ENCODE data around the gene FUT3. TPM values are rescaled to one million over a fixed set of nuclear protein-coding genes. Genes with fewer than 3 reads are reported as not detected.
"Not testable (repeated sequence)": the region's sequence is repeated elsewhere in the genome, so short reads cannot be mapped to it uniquely, and the experiment has no call there.

The FUT3 gene
- polyA plus RNA-seq, 3 donors = 0.11 to 2.6 (median 0.83) TPM

DNA sequence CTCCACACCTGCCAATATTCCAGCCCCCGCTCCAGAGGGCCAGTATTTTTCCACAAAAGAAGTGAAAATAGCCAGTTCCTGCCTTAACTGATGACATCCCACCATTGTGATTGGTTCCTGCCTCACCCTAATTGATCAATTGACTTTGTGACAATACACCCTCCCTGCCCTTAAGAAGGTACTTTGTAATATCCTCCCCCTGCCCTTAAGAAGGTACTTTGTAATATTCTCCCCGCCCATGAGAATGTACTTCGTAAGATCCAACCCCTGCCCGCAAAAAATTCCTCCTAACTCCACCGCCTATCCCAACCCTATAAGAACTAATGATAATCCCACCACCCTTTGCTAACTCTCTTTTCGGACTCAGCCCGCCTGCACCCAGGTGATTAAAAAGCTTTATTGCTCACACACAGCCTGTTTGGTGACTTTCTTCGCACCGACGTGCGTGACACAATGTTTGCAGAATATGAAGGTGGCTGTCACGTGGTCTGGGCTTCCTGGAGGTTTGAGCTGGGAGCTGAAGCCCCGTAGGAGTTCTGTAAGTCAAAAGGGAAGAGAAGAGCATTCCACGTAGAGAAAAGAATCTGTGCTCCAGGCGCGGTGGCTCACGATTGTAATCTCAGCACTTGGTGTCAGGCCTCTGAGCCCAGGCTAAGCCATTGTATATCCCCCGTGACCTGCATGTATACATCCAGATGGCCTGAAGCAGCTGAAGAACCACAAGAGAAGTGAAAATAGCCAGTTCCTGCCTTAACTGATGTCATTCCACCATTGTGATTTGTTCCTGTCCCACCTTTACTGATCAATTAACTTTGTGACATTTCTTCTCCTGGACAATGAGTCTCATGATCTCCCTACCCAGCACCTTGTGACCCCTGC is 6.2 kb upstream of the FUT3 start:
- 77 to 87% (median 87%) methylated on average over 18 of the region's 18 CpGs for WGBS, 3 donors
- H3K27ac ChIP-seq (ENCODE audit: low read depth, low read length) = no peak overlapping the region

DNA sequence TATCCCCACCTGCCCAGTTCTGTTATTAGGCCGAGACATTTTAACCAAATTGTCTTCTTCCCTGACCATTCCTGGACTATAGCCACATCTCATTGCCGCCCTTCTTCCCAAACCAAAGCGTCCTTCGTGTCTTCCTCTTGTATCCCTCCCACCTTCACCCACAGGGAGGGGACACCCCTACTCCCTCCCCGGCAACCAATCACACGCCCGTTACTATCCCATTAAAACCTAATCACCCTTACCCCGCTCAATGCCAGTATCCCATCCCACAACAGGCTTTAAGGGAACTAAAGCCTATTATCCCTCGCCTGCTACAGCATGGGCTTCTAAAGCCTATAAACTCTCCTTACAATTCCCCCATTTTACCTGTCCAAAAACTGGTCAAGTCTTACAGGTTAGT is 3.9 kb upstream of the FUT3 start:
- 81 to 90% (median 84%) methylated on average over 9 of the region's 9 CpGs for WGBS, 3 donors
- H3K27ac ChIP-seq (ENCODE audit: low read depth, low read length) = not testable (repeated sequence)

DNA sequence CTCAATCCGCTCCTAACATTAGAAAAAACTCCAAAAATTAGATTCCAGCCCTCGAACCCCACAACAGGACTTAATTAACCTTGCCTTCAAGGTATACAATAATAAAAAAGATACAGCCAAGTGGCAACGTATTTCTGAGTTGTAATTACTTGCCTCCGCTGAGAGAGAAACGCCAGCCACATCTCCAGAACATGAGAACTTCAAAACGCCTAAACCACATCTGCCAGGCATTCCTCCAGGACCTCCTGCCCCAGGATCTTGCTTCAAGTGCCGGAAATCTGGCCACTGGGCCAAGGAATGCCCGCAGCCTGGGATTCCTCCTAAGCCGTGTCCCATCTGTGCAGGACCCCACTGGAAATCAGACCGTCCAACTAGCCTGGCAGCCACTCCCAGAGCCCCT is 2.9 kb upstream of the FUT3 start:
- H3K27ac ChIP-seq (ENCODE audit: low read depth, low read length) = not testable (repeated sequence)
- 77 to 79% (median 78%) methylated on average over 10 of the region's 10 CpGs for WGBS, 3 donors

DNA sequence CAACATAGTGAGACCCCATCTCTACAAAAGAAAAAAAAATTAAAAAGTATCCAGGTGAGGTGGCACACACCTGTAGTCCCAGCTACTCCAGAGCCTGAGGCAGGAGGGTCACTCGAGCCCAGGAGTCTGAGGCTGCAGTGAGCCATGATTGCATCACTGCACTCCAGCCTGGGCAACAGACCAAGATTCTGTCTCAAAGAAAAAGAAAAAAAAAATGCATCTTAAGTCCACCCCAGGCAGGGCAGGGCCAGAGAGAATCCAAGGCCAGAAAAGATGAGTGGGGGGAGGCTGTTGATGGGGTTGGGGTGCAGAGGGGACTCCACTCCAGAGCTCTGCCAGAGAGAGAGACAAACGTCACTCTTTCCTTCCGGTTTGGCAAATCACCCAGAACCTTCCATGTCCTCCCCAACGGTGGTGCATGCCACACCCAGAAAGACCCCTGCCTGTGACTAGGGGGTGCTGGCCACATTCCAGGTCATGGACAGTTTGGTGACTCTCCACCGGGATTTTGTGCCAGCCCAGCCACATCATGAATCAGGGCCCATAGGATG is 431 bp downstream of the FUT3 start:
- H3K27ac ChIP-seq (ENCODE audit: low read depth, low read length) = no peak overlapping the region
- WGBS, 3 donors = 11 to 20% (median 15%) methylated on average over 5 of the region's 5 CpGs

DNA sequence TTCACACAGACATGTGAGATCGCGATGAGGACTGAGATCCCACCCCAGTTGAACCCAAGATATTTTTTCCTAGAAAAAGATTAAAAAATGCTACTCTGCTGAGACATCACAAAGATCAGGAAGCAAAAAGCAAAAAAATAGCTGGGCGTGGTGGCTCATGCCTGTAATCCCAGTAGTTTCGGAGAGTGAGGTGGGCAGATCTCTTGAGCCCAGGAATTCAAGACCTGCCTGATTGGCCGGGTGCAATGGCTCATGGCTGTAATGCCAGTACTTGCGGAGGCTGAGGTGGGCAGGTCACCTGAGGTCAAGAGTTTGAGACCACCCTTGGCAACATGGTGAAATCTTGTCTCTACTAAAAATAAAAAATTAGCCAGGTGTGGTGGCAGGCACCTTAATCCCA is 1.1 kb downstream of the FUT3 start:
- WGBS, 3 donors = 77 to 87% (median 85%) methylated on average over 6 of the region's 6 CpGs
- H3K27ac ChIP-seq (ENCODE audit: low read depth, low read length) = no peak overlapping the region

DNA sequence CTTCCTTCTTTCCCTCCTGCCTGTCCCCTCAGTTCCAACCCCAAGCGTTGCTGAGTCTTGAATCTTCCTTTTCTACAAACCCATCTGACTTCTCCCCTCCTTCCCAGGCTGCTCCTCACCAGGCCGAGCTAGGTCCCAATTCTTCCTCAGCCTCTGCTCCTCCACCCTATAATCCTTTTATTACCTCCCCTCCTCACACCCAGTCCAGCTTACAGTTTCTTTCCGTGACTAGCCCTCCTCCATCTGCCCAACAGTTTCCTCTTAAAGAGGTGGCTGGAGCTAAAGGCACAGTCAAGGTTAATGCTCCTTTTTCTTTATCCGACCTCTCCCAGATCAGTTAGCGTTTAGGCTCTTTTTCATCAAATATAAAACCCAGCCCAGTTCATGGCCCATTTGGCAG is 2.6 kb downstream of the FUT3 start:
- not testable (repeated sequence) for H3K27ac ChIP-seq (ENCODE audit: low read depth, low read length)
- WGBS, 3 donors = 70 to 78% (median 72%) methylated on average over 5 of the region's 5 CpGs

DNA sequence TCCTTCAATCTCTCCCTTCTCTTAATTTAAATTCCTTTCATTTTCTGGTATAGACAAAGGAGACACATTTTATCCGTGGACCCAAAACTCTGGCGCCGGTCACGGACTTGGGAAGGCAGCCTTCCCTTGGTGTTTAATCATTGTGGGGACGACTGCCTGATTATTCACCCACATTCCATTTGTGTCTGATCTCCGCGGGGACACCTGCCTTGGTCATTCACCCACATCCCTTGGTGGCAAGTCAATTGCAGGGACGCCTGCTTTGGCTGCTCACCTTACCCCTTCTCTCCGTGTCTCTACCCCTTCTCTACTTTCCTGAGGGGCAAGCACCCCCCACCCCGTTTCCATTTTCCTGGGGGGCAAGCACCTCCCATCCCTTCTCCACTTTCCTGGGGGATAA is 3.4 kb downstream of the FUT3 start:
- H3K27ac ChIP-seq (ENCODE audit: low read depth, low read length) = not testable (repeated sequence)
- 77 to 85% (median 85%) methylated on average over 10 of the region's 10 CpGs for WGBS, 3 donors

DNA sequence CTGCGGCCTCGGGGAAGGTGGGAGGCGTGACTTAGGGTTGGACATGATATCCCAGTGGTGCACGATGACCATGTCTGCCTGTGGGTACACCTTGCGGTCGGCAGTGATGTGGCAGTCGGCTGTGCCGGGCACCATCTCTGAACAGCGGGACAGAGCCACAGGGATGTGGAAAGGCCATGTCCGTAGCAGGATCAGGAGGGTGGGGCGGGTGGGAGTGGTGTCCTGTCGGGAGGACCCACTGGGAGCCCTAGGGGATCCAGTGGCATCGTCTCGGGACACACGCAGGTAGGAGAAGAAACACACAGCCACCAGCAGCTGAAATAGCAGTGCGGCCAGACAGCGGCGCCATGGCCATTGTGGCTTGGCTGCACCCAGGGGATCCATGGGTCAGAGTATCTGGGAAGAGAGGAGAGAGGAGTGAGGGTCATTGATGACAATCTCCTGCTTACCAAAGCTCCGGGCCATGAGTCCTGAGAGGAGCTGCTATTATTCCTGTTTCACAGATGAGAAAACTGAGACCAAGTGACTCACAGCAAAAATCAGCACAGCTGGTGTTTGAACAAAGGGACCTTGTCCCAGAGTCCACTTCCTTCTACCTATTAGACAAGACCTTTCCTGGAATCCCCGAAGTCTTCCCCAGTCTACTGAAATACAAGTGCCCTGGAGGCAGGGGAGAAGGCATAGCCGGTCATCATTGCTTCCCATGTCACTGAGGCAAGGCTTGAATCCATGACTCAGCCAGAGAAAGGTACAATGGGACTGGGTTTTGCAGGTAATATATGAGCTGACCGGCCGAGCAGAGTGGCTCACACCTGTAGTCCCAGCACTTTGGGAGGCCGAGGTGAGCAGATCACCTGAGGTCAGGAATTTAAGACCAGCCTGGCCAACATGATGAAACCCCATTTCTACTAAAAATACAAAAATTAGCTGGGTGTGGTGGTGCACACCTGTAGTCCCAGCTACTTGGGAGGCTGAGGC is 6.5 kb downstream of the FUT3 start:
- no peak overlapping the region for H3K27ac ChIP-seq (ENCODE audit: low read depth, low read length)
- WGBS, 3 donors = 84 to 88% (median 86%) methylated on average over 23 to 24 of the region's 24 CpGs

DNA sequence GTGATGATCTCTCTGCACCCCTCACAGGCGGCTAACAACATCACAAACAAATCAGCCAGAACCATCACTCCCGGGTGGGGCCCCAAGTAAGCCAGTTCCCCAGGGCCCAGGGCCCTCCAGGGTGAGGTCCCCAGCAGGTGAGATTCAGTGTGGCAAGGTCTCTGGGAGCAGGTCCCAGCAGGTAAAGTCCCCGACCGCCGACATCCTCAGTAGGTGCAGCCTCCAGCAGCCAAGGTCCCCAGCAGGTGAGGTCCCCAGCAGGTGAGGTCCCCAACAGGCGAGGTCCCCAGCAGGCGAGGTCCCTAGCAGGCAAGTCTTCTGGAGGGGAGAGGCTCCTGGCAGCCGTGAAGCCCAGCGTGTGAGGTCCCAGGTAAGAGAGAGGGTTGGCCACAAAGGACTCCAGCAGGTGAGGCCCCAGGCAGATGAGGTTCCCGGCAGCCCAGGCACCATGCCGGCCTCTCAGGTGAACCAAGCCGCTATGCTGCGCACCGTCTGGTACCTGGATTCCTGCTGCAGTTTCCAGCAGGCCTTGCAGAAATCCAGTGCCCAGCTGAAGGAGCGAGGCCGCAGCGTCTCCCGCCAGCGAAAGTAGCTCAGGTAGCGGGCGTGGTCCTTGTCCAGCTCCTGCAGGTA is 7.8 kb downstream of the FUT3 start:
- WGBS, 3 donors = 89 to 95% (median 93%) methylated on average over 21 of the region's 21 CpGs
- H3K27ac ChIP-seq (ENCODE audit: low read depth, low read length) = no peak overlapping the region

DNA sequence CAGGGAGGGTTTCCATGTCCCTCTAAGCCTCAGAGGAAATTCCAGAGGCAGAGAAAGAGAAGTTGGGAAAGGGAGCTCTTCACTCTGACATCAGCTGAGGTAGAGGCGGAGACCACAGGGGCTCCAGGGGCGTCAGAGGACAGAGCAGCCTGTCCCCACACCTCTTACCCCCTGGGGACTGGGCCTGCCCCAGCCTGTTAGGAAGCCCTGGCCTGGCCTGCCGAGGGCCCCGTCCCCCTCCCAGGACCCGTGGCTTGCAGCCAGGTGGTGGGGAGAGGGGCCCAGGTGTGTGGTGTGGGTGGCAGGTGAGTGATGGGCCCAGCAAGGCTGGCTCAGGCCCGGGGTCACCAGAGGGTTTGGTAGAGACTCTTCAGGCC is 9.5 kb downstream of the FUT3 start:
- not testable (repeated sequence) for H3K27ac ChIP-seq (ENCODE audit: low read depth, low read length)
- 62 to 85% (median 78%) methylated on average over 6 of the region's 6 CpGs for WGBS, 3 donors

DNA sequence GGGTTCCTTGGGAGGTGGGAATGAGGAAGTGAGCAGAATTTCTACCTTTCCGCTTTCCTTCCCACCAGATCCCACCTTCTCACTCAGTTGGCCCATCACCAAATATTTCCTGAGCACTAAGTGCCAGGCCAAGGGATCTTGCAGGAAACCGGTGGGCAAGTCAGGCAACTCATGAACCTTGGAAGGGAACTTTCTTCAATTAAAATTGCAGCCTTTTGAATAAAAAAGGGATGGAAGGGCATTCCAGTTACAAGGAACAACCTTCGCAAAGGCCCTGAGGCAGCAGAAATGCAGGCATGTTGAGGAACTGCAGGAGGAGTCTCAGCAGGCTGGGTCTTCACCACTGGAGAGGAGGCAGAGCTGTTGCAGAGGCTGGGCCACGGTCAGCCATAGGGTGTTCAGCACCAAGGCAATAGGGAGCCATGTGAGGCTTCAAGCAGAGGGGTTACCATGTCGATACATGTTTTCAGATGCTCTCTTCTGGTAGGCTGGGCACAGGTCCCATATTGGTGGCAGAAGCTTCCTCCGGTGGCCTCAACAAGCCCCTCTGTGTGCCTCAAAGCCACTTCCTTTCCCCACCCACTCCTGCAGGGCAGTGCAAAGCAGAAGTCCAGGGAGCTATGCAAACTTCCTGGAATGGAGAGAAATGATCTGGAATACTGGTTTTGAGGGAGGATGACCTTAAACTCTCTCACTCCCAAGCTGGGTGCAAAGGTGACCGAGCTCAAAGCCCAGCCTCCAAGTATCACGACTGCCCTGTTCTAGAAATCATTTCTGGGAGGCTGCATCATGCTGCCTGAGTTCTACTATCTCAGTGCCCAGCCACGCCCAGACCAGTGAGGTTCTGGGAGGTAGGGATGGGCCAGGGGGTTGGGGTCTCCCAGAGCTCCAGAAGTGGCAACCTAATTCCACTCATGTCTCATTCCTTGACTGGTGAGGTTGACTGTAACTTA is 11.9 kb downstream of the FUT3 start, which contains the start of gene FUT6:
FUT6 (minus strand) TSS at position 638 of the 953 bp plus-strand sequence. CDS start 7,135 bp downstream, outside the sequence.
- 68 to 83% (median 68%) methylated on average over 9 of the region's 9 CpGs for WGBS, 3 donors
- no peak within 1 kb of the TSS for H3K27ac ChIP-seq (ENCODE audit: low read depth, low read length)

DNA sequence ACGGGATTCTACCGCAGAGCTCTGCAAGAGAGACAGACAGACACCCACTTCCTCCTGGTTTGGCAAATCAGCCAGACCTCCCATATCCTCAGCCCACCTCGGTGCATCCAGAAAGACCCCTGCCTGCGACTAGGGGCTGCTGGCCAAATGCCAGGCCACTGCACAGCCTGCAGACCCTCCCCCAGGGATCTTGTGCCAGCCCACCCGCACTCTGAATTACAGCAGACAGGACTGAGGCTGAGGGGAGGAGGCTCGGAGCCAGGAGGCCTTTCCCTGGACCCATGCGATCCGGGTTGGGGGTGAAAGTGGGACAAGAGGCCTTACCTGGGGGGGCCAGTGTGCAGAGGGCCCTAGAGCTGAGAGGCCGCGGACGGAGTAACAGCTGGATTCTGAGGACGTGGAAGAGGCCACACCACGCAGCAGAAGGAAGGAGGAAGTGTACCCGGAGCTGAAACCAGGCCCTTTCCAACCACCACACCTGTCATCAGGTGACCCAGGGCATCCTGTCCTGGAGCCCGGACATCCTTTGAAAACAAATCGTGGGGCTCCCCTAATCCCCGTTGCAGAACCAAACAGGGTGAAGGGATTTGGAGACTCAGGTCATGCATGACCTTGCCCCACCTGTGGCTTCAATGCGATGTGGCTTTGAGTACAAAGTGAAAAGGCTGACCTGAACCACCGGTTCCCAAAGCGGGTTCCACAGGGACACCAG is 12.7 kb downstream of the FUT3 start:
- H3K27ac ChIP-seq (ENCODE audit: low read depth, low read length) = no peak overlapping the region
- 39 to 50% (median 46%) methylated on average over 20 of the region's 20 CpGs for WGBS, 3 donors

DNA sequence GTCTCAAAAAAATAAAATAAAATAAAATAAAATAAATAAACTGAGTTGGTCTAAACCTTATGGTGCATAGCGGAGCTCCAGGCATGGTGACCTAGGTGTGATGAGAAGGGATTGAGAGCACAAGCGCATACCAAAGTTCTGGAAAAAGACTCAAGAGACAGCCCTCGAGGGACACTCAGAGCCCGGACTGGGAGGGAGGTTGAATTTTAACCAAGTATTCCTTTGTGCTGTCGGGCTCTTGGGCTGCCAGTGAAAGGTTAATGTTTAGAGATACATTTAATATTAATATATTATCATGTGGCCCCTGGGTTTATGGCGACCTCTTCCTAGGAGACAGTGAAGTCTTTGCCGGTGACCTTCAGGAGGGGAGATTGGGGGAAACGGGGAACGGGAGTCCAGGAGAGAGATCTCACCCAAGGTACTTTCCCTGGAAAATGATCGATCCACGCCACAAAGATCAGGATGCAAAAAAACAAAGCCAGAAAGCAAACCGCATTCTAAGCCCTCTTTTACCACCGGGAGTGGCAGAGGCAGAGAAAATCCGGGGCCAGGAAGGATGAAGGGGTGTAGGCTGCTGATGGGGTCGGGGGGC is 13.4 kb downstream of the FUT3 start:
- 19 to 45% (median 37%) methylated on average over 15 of the region's 15 CpGs for WGBS, 3 donors
- no peak overlapping the region for H3K27ac ChIP-seq (ENCODE audit: low read depth, low read length)

DNA sequence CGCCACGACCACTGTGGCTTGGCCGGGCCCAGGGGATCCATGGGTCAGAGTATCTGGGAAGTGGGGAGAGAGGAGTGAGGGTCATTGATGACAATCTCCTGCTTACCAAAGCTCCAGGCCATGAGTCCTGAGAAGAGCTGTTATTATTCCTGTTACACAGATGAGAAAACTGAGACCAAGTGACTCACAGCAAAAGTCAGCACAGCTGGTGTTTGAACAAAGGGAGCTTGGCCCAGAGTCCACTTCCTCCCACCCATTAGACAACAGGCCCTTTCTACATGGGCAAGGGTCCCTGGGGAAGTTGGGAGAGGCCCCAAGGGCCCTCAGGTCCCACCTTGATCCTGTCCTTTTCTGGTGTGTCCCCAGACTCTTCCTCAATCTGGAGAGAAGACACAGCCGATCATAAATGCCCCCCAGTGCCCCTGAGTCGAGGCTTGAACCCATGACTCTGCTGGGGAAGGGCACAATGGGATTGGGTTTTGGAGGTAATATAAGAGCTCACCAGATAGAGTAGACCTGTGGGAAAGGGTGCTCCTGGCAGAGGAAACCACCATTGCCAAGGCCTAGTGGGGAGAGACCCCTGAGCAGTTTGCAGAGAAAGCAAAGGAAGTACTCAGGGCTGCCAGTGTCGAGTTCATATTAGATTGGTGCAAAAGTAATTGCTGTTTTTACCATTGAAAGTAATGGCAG is 18.6 kb downstream of the FUT3 start:
- WGBS, 3 donors = 78 to 87% (median 86%) methylated on average over 6 of the region's 6 CpGs
- H3K27ac ChIP-seq (ENCODE audit: low read depth, low read length) = no peak overlapping the region

DNA sequence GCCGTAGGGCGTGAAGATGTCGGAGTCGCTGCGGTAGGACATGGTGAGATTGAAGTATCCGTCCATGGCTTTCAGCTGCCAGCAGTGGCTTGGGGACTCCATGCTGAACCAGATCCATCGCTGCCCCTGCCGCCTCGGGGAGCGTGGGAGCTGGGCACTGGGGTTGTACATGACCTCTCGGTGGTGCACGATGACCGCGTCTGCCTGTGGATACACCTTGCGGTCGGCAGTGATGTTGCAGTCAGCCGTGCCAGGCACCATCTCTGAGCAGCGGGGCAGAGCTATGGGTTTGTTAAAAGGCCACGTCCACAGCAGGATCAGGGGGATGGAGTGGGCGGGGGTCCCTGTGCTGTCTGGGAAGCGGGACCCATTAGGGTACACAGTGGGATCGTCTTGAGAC is 19.2 kb downstream of the FUT3 start:
- WGBS, 3 donors = 81 to 87% (median 83%) methylated on average over 22 of the region's 22 CpGs

DNA sequence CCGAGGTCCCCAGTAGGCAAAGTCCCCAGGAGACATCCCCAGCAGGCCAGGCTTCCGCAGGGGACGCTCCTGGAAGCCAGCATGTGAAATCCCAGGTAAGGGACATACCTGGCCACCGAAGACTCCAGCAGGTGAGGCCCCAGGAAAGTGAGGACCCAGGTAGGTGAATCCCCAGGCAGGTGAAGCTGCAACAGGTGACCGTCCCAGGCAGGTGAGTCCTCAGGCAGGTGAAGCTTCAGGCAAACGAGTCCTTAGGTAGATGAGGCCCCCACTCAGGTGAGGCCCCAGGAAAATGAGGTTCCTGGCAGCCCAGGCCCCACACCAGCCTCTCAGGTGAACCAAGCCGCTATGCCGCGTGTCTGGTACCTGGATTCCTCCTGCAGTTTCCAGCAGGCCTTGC is 20.1 kb downstream of the FUT3 start:
- WGBS, 3 donors = 73 to 93% (median 88%) methylated on average over 9 of the region's 9 CpGs
- no peak overlapping the region for H3K27ac ChIP-seq (ENCODE audit: low read depth, low read length)

More for the DNA sequence above, 19.2 kb downstream of the FUT3 start:
- H3K27ac ChIP-seq (ENCODE audit: low read depth, low read length) = no peak overlapping the region
